HG03520 (cell line): Measurements from ENCODE around the gene CGB5.
"Not testable (repeated sequence)": the region's sequence is repeated elsewhere in the genome, so short reads cannot be mapped to it uniquely, and the experiment has no call there.

Source experiments
- ATAC-seq: cut with Tn5 transposase; IDR thresholded peaks from one replicate; pipeline ENCODE4 v1.9.1; 2021; ENCODE audit warnings: mild to moderate bottlenecking, moderate library complexity; ENCODE audit not compliant: unreplicated experiment

The CGB5 gene

DNA sequence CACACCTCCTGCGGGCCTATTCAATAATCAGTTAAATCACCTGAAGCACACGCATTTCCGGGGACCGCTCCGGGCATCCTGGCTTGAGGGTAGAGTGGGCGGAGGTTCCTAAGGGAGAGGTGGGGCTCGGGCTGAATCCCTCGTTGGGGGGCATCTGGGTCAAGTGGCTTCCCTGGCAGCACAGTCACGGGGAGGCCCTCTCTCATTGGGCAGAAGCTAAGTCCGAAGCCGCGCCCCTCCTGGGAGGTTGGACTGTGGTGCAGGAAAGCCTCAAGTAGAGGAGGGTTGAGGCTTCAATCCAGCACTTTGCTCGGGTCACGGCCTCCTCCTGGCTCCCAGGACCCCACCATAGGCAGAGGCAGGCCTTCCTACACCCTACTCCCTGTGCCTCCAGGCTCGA lies at the start of gene CGB5:
Gene CGB5, plus strand, starts transcription at position 301 of the 400 bp plus-strand sequence. CDS start 362 bp downstream, outside the sequence.
- not testable (repeated sequence) for ATAC-seq

DNA sequence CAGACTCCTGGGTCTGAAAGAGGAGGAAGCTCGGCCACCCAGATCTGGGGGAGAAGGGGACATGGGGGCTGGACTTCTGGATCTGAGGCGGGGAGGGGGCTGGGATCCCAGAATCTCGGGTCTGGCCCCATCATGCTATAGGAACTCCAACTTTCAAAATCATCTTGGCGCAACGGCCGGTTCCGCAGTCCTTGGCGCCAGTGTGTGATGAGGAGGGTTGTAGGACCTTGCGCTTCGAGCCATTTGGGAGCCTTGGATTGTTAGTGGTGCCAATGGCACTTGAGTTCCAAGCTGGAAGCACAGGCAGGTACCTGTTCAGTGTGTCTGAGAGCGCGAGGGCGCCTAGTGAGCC lies 49.6 kb upstream of the CGB5 start:
- ATAC-seq, result no peak

DNA sequence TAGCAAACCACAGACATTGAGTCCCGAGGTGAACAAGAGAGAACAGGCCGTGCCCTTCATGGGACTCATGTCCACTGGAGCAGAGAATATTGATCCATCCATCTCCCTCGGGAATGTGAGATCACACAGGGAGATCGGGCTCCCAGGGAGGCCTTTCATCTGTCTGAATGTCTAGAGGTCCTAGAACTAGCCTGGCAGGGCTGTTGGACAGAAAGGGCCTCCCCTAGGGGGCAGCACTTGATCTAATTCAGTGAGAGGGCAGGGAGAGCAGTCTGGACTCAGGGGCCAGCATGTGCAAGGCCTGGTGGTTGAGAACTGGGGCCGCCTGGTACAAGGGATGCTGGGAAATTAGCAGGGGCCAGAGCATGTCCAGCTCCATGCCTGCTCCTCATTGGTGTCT lies 45.7 kb upstream of the CGB5 start:
- ATAC-seq, result no peak

DNA sequence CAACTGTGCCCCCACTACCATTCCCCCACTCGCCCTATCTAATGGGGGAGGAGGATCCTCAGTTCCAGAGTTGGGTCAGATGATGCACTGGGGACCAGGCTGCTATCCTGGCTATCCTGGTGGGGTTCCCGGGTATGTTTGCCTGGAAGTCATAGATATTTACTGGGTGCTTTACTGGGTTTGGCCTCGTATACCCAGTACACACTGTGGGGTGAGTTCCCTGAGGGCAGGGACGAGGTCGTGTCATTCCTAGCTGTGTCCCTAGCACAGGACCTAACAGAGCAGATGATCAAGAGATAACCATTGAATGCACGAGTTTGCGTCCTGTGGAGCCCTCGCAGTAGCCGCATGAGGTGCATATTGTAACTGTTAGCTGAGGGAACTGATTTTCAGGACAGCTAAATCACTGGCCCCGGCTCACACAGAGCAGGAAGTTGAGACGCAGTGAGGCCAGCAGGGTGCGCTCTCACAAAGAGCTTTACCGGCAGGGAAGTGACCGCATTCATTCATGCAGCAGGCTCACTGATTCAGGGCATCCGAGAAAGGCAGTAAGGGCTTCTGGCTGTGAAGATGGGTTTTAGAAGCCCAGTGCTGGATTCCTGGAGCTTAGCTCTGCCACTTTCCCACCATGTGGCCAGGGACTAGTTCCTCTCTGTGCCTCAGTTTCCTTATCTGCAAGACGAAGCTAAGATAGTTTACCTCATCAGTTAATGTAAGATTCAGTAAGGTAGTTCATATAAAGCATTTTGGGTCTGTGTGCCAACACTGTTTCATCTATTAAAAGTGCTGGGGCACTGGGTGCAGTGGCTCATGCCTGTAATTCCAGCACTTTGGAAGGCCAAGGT lies 43.9 kb upstream of the CGB5 start:
- no peak for ATAC-seq

DNA sequence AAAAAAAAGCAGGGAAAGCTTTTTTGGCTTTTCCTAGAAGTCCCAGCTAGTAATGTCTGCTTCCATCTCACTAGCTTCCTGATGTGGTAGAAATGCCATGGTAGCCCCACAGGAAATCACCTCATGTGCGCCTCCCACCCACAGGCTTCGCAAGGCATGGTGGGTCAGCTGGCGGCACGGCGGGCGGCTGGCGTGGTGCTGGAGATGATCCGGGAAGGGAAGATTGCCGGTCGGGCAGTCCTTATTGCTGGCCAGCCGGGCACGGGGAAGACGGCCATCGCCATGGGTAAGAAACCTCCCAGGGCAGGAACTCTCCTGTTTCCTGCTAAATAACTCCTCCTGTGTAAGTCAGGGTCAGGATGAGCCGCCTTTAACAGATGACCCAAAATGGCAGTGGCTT lies 39.5 kb upstream of the CGB5 start:
- ATAC-seq, result no peak

DNA sequence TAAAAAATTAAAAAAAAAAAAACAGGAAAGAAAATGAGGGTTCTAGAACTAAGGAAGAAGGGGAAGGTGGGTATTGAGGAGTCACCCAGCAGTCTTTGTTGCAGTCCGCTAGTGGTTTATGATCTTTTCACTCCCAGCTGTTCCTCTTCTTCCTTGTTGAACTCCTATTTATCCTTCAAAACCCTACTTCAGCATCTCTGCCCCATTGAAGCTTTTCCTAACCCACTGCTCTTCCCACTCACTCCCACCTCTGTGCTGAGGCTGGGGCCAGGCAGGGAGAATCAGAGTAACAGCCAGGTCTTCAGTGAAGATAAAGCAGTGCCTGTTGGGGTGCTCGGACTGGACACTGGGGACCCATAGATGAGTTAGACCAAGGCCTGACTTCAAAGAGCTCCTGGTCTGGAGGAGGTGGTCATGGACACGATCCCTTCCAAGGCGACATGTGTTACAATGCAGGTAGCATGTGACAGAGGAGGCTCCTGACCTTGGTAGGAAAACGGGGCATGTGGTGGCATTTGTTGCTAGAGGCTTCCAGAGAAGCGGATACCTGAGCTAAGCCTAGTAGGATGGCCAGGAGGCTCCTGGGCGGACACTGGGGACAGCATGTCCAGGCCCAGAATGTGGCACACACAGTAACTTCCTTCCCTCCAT lies 38.6 kb upstream of the CGB5 start:
- ATAC-seq, result no peak

DNA sequence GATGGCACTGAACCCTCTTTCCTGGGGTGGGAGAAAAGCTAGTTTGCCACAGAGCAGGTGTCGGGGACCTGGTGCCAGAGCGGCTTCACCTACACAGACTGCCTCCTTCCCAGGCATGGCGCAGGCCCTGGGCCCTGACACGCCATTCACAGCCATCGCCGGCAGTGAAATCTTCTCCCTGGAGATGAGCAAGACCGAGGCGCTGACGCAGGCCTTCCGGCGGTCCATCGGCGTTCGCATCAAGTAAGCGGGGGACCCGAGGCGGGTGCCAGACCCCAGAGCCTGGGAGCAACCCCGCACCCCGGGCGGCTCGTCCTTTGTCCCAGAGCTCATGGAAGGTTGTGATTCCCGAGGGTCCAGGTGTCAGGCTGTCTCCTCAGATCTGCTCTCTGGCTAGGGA lies 36.7 kb upstream of the CGB5 start:
- ATAC-seq, result no peak

DNA sequence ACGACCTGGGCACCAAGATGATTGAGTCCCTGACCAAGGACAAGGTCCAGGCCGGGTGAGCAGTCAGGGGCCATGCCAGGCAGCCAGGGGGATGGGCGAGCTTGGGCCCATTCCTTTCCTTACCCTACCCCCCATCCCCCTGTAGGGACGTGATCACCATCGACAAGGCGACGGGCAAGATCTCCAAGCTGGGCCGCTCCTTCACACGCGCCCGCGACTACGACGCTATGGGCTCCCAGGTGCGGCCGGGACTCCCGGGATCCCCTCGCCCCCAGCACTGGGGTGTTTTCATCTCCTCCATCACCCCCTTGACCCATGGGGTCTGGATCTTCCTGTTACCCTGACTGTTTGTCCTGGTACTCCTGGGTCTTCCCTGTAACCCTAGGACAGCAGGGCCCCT lies 33.8 kb upstream of the CGB5 start:
- no peak for ATAC-seq

DNA sequence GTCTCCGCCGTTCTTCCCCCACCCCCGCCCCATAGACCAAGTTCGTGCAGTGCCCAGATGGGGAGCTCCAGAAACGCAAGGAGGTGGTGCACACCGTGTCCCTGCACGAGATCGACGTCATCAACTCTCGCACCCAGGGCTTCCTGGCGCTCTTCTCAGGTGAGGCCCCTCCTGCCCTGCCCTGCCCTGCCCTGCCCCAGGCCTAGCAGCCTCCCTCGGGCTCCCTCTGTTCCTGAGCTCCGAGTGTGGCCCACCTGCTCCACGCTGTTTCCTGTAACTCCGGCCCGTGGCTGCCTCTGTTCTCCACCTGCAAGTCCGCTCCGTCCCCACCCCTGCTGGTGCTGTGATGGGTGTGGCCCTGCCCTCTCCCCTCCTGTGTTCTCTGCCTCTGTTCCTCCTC lies 33.2 kb upstream of the CGB5 start:
- no peak for ATAC-seq

DNA sequence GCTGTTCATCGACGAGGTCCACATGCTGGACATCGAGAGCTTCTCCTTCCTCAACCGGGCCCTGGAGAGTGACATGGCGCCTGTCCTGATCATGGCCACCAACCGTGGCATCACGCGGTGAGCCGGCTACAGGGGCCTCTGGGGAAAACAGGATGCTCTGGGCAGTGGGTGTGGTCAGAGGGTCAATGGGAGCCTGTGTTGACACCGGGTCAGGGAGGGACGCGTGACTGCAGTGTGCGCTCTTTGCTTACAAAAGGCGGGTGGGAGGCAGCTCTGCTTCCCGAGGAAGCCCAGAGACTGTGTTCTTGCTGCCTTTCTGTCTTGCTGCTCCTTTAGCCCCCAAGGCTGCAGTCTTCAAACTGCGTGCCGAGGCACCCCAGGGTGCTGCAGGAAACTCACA lies 32.5 kb upstream of the CGB5 start:
- no peak for ATAC-seq

DNA sequence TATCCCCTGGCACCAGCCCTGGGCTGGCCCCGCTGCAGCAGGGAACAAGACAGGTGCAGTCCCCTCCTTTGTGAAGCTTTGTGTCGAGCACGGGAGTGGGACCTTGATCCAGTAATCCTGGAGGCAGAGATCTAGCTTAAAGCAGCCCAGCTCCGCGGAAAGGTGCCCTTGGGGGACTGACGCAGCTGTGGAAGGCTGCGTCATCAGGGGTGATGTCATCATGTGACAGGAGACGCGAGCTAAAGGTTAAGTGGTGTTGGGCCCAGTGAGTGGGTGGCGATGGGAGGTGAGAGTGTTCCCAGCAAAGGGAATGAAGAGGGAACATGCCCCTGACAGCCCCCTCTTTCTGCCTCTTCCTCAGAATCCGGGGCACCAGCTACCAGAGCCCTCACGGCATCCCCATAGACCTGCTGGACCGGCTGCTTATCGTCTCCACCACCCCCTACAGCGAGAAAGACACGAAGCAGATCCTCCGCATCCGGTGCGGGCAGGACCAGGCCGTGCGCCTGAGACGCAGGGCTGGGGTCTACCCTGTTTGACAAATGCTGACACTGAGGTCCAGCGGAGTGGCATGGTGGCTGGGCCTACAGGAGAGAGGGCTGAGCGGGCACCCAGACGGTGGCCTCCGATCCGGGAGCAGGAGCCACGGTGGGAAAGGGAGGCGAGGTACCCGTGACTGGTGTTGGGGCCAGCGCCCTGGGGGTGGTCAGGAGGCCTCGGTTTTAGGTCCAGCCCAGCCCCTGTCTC lies 29.4 kb upstream of the CGB5 start:
- no peak for ATAC-seq

DNA sequence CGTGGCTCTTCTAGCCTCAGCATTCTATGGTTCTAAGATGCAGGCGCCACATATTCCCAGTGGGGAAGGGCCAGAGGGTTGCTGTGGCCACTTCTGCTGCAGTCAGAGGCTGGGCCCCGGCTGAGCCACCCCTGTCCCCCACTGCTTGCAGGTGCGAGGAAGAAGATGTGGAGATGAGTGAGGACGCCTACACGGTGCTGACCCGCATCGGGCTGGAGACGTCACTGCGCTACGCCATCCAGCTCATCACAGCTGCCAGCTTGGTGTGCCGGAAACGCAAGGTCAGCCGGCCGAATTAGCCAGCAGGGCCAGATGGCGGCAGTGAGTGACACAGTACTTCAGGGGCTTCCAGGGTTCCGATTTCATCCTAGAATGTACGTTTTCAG lies 28.8 kb upstream of the CGB5 start:
- no peak for ATAC-seq

DNA sequence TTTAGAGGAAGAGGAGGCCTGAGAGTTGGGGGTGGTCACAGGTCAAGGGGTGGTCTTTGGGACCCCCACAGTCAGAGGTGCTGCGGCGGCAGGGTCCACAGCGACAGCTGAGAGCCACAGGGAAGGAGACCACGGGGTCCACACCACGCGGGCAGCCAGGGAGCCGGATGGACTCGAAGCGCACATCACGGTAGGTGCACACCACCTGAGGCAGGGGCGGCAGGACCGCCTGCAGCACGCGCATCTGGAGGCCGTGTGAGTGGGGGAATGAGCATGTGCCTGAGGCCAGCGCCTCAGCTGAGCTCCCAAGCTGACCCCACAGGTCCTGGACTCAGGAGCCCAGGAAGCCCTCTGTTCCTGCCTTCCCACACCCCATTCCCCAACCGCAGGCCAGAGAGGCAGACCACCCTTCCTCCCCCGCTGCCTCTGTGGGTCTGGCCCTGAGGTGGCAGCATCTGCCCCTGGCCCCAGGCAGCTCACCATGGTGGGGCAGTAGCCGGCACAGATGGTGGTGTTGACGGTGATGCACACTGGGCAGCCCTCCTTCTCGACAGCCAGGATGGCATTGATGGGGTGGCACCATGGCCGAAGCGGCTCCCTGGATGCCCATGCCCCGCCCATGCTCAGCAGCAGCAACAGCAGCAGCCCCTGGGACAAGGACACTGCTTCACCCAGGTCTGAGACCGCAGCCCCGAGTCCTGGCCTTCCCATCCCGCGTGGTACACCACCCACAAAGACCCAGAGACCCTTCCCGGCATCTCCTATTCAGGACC lies 27.4 kb upstream of the CGB5 start:
- no peak for ATAC-seq

DNA sequence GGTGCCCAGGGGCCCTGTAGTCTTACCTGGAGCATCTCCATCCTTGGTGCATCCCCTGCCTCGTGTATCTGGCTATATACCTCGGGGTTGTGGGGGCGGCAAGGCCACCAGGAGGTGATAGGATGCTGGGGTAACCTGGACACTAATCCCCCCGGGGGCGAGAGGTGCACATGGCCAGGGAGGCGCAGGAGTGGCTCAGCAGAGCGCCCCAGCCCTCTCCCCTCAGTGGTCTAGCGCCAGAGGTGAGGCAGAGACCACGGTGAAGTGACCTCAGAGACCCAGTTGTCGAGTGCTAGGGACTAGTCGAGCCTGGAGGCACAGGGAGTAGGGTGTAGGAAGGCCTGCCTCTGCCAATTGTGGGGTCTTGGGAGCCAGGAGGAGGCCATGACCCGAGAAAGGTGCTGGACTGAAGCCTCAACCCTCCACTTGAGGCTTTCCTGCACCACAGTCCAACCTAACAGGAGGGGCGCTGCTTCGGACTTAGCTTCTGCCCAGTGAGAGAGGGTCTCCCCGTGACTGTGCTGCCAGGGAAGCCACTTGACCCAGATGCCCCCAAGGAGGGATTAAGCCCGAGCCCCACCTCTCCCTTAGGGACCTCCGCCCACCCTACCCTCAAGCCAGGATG lies 26.5 kb upstream of the CGB5 start, which contains the start of gene LHB:
Gene LHB, minus strand, starts transcription at position 51 of the 625 bp plus-strand sequence. Its CDS starts 10 bp downstream, at position 41.
- no peak for ATAC-seq

DNA sequence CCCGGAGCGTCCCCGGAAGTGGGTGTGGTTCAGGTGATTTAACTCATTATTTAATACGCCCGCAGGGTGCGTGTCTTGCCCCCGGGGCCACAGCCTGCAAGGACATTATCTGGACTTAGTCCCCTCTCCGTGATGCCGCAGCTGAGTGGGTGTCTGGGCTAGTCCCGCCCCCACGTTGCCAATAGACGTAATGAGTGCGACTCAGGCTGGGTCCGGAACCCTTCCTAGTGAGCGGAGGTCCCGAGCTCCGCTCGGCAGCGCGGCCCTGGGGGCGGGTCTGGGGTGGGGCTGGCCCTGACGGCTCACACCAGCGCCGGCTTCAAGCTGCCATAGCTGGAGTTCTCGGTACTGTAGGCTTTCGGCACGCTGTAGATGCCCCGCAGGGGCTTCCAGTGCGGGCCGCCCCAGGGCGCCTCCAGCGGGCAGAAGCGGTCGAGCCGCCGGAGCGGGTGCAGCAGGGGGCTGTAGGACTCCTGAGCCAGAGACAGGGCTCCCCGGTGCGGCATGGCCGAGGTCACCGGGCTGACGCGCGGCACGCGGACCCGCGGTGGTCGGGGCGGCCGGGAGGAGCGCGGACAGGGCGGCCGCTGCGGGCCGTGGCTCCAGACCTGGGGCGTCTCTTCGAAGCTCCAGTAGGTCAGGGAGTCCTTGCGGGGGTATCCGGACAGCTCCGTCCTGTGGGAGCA lies 25.8 kb upstream of the CGB5 start:
- no peak for ATAC-seq

DNA sequence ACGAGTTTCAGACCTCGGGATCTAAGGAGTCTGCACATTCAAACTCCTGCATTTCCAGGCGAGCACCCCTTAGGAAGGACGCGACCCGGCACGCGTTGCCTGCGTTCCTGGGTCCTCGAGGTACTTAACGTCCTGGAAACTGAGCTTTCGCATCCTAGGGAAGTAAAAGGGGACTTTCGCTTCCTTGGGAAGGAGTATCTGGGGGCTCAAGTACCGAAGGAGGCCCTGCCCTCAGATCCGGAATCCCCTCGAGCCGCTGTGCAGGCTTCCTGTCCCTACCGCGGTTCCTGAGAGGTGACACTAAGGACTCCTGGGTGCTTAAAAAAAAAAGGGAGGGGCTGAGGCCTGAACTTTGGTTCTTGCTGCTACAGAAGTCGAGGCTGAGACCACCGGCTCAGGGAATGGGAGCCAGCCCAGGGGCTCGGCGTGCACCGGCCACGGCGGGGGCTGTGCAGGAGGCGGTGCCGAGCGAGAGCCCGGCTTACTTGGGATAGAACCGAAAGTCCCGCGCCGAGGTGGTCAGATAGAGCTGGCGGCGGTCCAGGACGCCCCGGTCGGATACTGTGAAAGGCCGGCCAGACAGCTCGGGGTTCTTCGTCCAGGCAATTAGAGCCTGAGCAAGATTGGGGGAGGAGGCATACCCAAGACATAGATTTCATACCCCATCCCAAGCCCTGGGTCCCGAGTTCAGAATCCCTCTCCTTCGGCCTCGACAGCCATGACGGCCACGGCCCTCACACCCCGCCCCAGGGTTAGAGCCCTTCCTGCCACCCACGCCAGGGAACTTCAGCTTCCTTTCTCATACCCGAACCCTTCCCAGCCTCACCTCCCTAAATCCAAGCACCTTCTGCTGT lies 25.0 kb upstream of the CGB5 start:
- ATAC-seq, result not testable (repeated sequence)

DNA sequence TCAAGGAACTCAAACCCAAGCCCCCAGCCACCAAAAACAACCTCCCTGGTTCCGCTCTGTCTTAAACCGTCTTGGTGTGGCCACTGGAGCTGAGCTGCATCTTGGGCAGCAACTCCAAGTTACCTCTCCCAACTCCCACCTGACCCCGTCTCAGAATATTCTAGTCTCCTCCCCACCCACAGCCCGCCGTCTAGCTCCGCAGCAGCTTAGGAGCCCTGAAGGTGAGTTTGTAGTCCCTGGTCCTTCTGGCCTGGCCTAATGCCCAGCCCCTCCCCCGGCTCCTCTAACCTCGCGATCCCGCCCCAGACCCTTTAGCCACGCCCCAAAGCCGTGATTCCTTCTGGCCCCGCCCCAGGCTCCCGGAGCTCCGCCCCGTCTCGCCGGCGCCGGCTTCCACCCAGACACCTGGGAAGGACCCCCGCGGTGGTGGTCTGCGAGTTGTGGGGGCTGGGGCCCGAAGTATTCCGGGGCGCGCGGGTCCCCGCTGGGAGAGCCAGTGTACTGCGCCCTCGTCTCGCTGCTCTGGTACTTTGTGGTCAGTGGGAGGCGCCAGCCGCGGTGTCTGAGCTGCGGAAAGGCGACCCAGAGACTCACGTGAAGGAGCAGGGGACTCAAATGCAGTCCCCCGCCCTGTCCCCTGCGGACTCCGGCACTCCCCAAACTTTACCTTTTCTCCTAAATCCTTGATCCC lies 24.3 kb upstream of the CGB5 start:
- ATAC-seq, result no peak

DNA sequence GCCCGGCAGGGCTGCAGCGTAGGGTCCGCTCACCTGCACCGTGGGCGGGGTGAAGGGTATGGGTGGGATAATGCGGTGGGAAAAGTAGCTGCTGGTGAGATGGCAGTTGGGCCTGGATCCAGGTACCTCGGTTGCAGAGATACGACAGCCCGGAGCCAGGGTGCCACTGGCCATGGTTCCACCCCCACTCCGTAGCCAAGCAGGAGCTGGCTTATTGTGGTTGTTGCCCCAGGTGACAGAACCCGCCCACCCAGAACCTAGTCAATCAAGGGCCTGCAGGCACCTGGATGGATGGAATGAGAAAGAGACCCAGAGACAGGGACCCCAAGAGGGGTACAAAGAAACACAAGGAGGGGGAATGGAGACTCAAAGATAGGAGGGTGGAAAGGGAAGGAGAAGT lies 23.3 kb upstream of the CGB5 start:
- ATAC-seq, result no peak
